Liver (tissue), 3 donors: ENCODE measurements around the gene GAS2L1.

Experiments used
- CTCF ChIP-seq: fragments of 150-350 bp; IDR thresholded peaks from 2 replicates; pipeline ENCODE4 v1.5.1; 2017; ENCODE audit warnings: improper control_type of control experiment, low read depth, low read length; ENCODE audit not compliant: missing input control
- GABPA ChIP-seq, 2 donors: IDR thresholded peaks in 1 of 2; conservative IDR thresholded peaks in 1 of 2; 2 replicates each; pipeline ENCODE4 v1.6.1; 2016; ENCODE audit warnings: antibody characterized with exemption in 2 of 2, mild to moderate bottlenecking in 1 of 2, moderate library complexity in 1 of 2
- JUND ChIP-seq, 2 donors: IDR thresholded peaks; 2 replicates each; pipeline ENCODE4 v1.6.1; 2016; ENCODE audit warnings: antibody characterized with exemption in 2 of 2
- MAX ChIP-seq: IDR thresholded peaks from 2 replicates; pipeline ENCODE4 v1.6.1; 2016; ENCODE audit warnings: antibody characterized with exemption
- REST ChIP-seq: IDR thresholded peaks from 2 replicates; pipeline ENCODE4 v1.6.1; 2016; ENCODE audit warnings: antibody characterized with exemption, mild to moderate bottlenecking
- YY1 ChIP-seq: IDR thresholded peaks from 2 replicates; pipeline ENCODE4 v1.6.1; 2016; ENCODE audit warnings: antibody characterized with exemption, mild to moderate bottlenecking
- ZBTB33 ChIP-seq: IDR thresholded peaks from 2 replicates; pipeline ENCODE4 v1.6.1; 2016; ENCODE audit warnings: antibody characterized with exemption
- donor health status: healthy.
- donor health status: healthy.

GRCh38 chr22:29305836-29306174, 645 bp upstream of the GAS2L1 start:
- TF ChIP-seq CTCF (no peak), GABPA (IDR thresholded peaks at IDR 0.05 in 1 of 2, conservative IDR thresholded peaks at IDR 0.05 in 1 of 2) (no peak), YY1 (no peak), JUND (IDR thresholded peaks at IDR 0.05) (no peak), ZBTB33 (no peak), REST (no peak), MAX (no peak)
